ENCODE data around the gene BIVM.

Gene BIVM

GRCh38 chr13:102845289-102845629 is 46.3 kb downstream of the BIVM start:
- no peak for DNase-seq
- Histone ChIP-seq H3K4me1 (no peaks in the 10 kb centered on the region; the same call in 1 of the 2 replicates), H3K9me3 (no peaks in the 10 kb centered on the region), H3K36me3 (no peaks in the 10 kb centered on the region), H3K27me3 (no peaks in the 10 kb centered on the region), H3K4me3 (ENCODE audit: low read depth, low read length) (peak overlapping the region; percentile 96)
- TF ChIP-seq CTCF (IDR thresholded peaks at IDR 0.05; ENCODE audit: low read depth, low read length), result no peak

DNA sequence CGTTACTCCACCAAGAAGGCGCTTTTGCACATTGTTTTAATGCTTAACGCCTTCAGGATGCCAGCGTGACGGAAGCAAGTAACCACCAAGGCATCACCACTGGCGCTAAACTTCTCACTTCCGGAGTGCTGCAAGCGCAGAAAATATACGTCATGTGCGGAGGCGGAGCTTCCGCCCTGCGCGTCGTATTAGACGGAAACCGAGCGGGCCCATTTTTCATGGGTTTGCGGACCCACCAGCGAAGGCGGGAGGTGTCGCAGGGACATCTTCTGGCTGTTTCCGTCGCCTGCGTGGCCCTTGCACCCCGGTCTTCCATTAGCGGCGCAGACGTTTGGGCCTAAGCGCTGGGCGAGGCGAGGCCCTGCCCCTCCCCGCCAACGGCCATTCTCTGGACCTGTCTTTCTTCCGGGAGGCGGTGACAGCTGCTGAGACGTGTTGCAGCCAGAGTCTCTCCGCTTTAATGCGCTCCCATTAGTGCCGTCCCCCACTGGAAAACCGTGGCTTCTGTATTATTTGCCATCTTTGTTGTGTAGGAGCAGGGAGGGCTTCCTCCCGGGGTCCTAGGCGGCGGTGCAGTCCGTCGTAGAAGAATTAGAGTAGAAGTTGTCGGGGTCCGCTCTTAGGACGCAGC is 46.8 kb downstream of the BIVM start, which contains the start of gene ERCC5:
Gene ERCC5, plus strand, starts transcription at position 403 of the 631 bp plus-strand sequence. CDS start 235 bp downstream, outside the sequence.
- DNase-seq, result peak; percentile 94
- no peaks in the 10 kb centered on the region for H3K36me3 ChIP-seq
- TF ChIP-seq CTCF (IDR thresholded peaks at IDR 0.05; ENCODE audit: low read depth, low read length), result no peak
- no peaks in the 10 kb centered on the region for H3K9me3 ChIP-seq
- H3K4me3 ChIP-seq (ENCODE audit: low read depth, low read length), result peak within 1 kb of the TSS; percentile 96
- H3K27me3 ChIP-seq, result no peaks in the 10 kb centered on the region
- no peaks in the 10 kb centered on the region; the same call in 1 of the 2 replicates for H3K4me1 ChIP-seq

DNA sequence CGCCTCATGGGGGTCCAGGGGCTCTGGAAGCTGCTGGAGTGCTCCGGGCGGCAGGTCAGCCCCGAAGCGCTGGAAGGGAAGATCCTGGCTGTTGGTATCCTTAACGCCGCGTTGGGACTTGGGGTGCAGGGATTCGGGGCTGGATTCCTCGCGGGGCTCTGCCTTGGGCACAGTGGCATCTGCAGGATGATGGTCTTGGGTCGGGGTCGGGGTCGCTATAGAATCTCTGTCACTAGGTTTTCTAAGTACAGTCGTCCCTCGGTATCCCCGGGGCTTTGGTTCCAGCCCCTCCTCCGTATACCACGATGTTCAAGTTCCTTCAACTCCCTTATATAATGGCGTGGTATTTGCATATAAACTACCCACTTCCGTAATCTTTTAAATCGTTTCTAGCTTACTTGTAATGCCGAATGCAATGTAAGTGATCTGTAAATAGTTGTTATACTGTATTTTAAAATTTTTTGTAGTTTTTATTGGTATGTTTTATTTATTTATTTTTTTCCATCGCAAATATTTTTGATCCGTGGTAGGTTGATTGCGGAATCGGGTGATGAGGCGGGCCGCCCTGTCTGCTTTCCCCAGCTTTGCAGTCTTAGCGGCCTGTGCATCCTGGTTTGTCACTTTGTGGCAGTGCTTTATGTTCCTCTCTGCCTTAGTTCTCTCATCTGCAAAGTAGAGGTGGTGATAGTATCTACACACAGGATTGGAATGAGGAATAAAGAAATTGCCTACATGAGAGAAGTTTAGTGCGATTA is 47.5 kb downstream of the BIVM start:
- DNase-seq, result peak; percentile 38
- Histone ChIP-seq H3K4me3 (ENCODE audit: low read depth, low read length) (peak overlapping the region; percentile 96), H3K27me3 (no peaks in the 10 kb centered on the region), H3K9me3 (no peaks in the 10 kb centered on the region), H3K4me1 (no peaks in the 10 kb centered on the region; the same call in 1 of the 2 replicates), H3K36me3 (no peaks in the 10 kb centered on the region)
- TF ChIP-seq CTCF (IDR thresholded peaks at IDR 0.05; ENCODE audit: low read depth, low read length), result no peak

GRCh38 chr13:102847272-102848234 is 48.6 kb downstream of the BIVM start:
- H3K9me3 ChIP-seq, result no peaks in the 10 kb centered on the region
- peak; percentile 82 for TF ChIP-seq CTCF (IDR thresholded peaks at IDR 0.05; ENCODE audit: low read depth, low read length)
- no peaks in the 10 kb centered on the region for H3K36me3 ChIP-seq
- H3K27me3 ChIP-seq, result no peaks in the 10 kb centered on the region
- DNase-seq, result no peak
- no peaks in the 10 kb centered on the region; the same call in 1 of the 2 replicates for H3K4me1 ChIP-seq
- peak overlapping the region; percentile 96 for H3K4me3 ChIP-seq (ENCODE audit: low read depth, low read length)

- H3K9me3 ChIP-seq, result no peaks in the 10 kb centered on the region
- TF ChIP-seq CTCF (IDR thresholded peaks at IDR 0.05; ENCODE audit: low read depth, low read length), result no peak
- DNase-seq, result no peak
- no peaks in the 10 kb centered on the region for H3K27me3 ChIP-seq
- no peak overlapping the region for H3K4me3 ChIP-seq (ENCODE audit: low read depth, low read length)
- no peaks in the 10 kb centered on the region; the same call in 1 of the 2 replicates for H3K4me1 ChIP-seq
- H3K36me3 ChIP-seq, result no peaks in the 10 kb centered on the region
Observed at GRCh38 chr13:102848956-102849355, 50.0 kb downstream of the BIVM start.

All from BE2C (cell line).